Measurements from ENCODE around the gene SLC13A3. TPM values are rescaled to one million over a fixed set of nuclear protein-coding genes. Genes with fewer than 3 reads are reported as not detected.
"Not testable (repeated sequence)": the region's sequence is repeated elsewhere in the genome, so short reads cannot be mapped to it uniquely, and the experiment has no call there.

SLC13A3 gene
- polyA plus RNA-seq, 2 donors, result 0.22 to 0.45 TPM

GRCh38 chr20:46681032-46681854 lies 30.0 kb upstream of the SLC13A3 start:
- H3K4me1 ChIP-seq (ENCODE audit: control insufficient read depth in 2 of 2, insufficient read depth in 2 of 2, low read length in 1 of 2), result no peaks in the 10 kb centered on the region
- H3K27ac ChIP-seq (ENCODE audit: low read depth in 2 of 2, low read length in 1 of 2), result no peak overlapping the region
- H3K4me3 ChIP-seq (ENCODE audit: low read depth in 1 of 2, low read length in 2 of 2), result no peak overlapping the region
- no peaks in the 10 kb centered on the region for H3K27me3 ChIP-seq (ENCODE audit: control insufficient read depth in 1 of 2, insufficient read depth in 2 of 2, low read length in 2 of 2)
- 52% methylated on average over 14 of the region's 14 CpGs for WGBS, 2 donors
- H3K9me3 ChIP-seq (ENCODE audit: control insufficient read depth in 2 of 2, insufficient read depth in 1 of 2, low read depth in 1 of 2, low read length in 1 of 2), result peaks cover 0 to 3% of the 10 kb centered on the region in 2 donors
- peaks cover 0 to 3% of the 10 kb centered on the region in 2 donors for H3K36me3 ChIP-seq (ENCODE audit: control insufficient read depth in 2 of 2, insufficient read depth in 2 of 2, low read length in 1 of 2)

GRCh38 chr20:46680684-46681031 lies 29.4 kb upstream of the SLC13A3 start:
- no peak overlapping the region for H3K27ac ChIP-seq (ENCODE audit: low read depth in 2 of 2, low read length in 1 of 2)
- no peaks in the 10 kb centered on the region for H3K4me1 ChIP-seq (ENCODE audit: control insufficient read depth in 2 of 2, insufficient read depth in 2 of 2, low read length in 1 of 2)
- 91 to 98% methylated on average over 2 of the region's 2 CpGs for WGBS, 2 donors

GRCh38 chr20:46678516-46678915 lies 27.3 kb upstream of the SLC13A3 start:
- Histone ChIP-seq H3K27ac (ENCODE audit: low read depth in 2 of 2, low read length in 1 of 2) (no peak overlapping the region), H3K36me3 (ENCODE audit: control insufficient read depth in 2 of 2, insufficient read depth in 2 of 2, low read length in 1 of 2) (peaks cover 0 to 3% of the 10 kb centered on the region in 2 donors), H3K27me3 (ENCODE audit: control insufficient read depth in 1 of 2, insufficient read depth in 2 of 2, low read length in 2 of 2) (no peaks in the 10 kb centered on the region), H3K9me3 (ENCODE audit: control insufficient read depth in 2 of 2, insufficient read depth in 1 of 2, low read depth in 1 of 2, low read length in 1 of 2) (peaks cover 0 to under 1% of the 10 kb centered on the region in 2 donors), H3K4me3 (ENCODE audit: low read depth in 1 of 2, low read length in 2 of 2) (no peak overlapping the region), H3K4me1 (ENCODE audit: control insufficient read depth in 2 of 2, insufficient read depth in 2 of 2, low read length in 1 of 2) (no peaks in the 10 kb centered on the region)
- WGBS, 2 donors, result 82 to 86% methylated on average over 4 of the region's 4 CpGs

More at GRCh38 chr20:46680684-46681031, 29.4 kb upstream of the SLC13A3 start:
- peaks cover 0 to 3% of the 10 kb centered on the region in 2 donors for H3K36me3 ChIP-seq (ENCODE audit: control insufficient read depth in 2 of 2, insufficient read depth in 2 of 2, low read length in 1 of 2)
- no peaks in the 10 kb centered on the region for H3K27me3 ChIP-seq (ENCODE audit: control insufficient read depth in 1 of 2, insufficient read depth in 2 of 2, low read length in 2 of 2)
- H3K9me3 ChIP-seq (ENCODE audit: control insufficient read depth in 2 of 2, insufficient read depth in 1 of 2, low read depth in 1 of 2, low read length in 1 of 2), result peaks cover 0 to 3% of the 10 kb centered on the region in 2 donors
- no peak overlapping the region for H3K4me3 ChIP-seq (ENCODE audit: low read depth in 1 of 2, low read length in 2 of 2)

- no peaks in the 10 kb centered on the region for H3K4me1 ChIP-seq (ENCODE audit: control insufficient read depth in 2 of 2, insufficient read depth in 2 of 2, low read length in 1 of 2)
- 77 to 86% methylated on average over 5 of the region's 5 CpGs for WGBS, 2 donors
- H3K9me3 ChIP-seq (ENCODE audit: control insufficient read depth in 2 of 2, insufficient read depth in 1 of 2, low read depth in 1 of 2, low read length in 1 of 2), result peaks cover 0 to under 1% of the 10 kb centered on the region in 2 donors
- peaks cover 0 to 3% of the 10 kb centered on the region in 2 donors for H3K36me3 ChIP-seq (ENCODE audit: control insufficient read depth in 2 of 2, insufficient read depth in 2 of 2, low read length in 1 of 2)
- H3K27me3 ChIP-seq (ENCODE audit: control insufficient read depth in 1 of 2, insufficient read depth in 2 of 2, low read length in 2 of 2), result no peaks in the 10 kb centered on the region
- no peak overlapping the region for H3K27ac ChIP-seq (ENCODE audit: low read depth in 2 of 2, low read length in 1 of 2)
- H3K4me3 ChIP-seq (ENCODE audit: low read depth in 1 of 2, low read length in 2 of 2), result no peak overlapping the region
These were observed 26.3 kb upstream of the SLC13A3 start for GRCh38 chr20:46677608-46678007.

- H3K27ac ChIP-seq (ENCODE audit: low read depth in 2 of 2, low read length in 1 of 2); H3K4me3 ChIP-seq (ENCODE audit: low read depth in 1 of 2, low read length in 2 of 2); H3K9me3 ChIP-seq (ENCODE audit: control insufficient read depth in 2 of 2, insufficient read depth in 1 of 2, low read depth in 1 of 2, low read length in 1 of 2); H3K27me3 ChIP-seq (ENCODE audit: control insufficient read depth in 1 of 2, insufficient read depth in 2 of 2, low read length in 2 of 2); H3K36me3 ChIP-seq (ENCODE audit: control insufficient read depth in 2 of 2, insufficient read depth in 2 of 2, low read length in 1 of 2); H3K4me1 ChIP-seq (ENCODE audit: control insufficient read depth in 2 of 2, insufficient read depth in 2 of 2, low read length in 1 of 2): not testable (repeated sequence)
- 88% methylated on average over 13 of the region's 14 CpGs for WGBS, 2 donors
These were observed 25.5 kb upstream of the SLC13A3 start for GRCh38 chr20:46676649-46677316.

- Histone ChIP-seq H3K9me3 (ENCODE audit: control insufficient read depth in 2 of 2, insufficient read depth in 1 of 2, low read depth in 1 of 2, low read length in 1 of 2) (peaks cover 2 to 6% of the 10 kb centered on the region in 2 donors), H3K27me3 (ENCODE audit: control insufficient read depth in 1 of 2, insufficient read depth in 2 of 2, low read length in 2 of 2) (no peaks in the 10 kb centered on the region), H3K4me3 (ENCODE audit: low read depth in 1 of 2, low read length in 2 of 2) (no peak overlapping the region), H3K27ac (ENCODE audit: low read depth in 2 of 2, low read length in 1 of 2) (no peak overlapping the region), H3K4me1 (ENCODE audit: control insufficient read depth in 2 of 2, insufficient read depth in 2 of 2, low read length in 1 of 2) (no peaks in the 10 kb centered on the region), H3K36me3 (ENCODE audit: control insufficient read depth in 2 of 2, insufficient read depth in 2 of 2, low read length in 1 of 2) (no peaks in the 10 kb centered on the region)
- 69 to 82% methylated on average over 14 of the region's 14 CpGs for WGBS, 2 donors
These were observed 23.2 kb upstream of the SLC13A3 start for GRCh38 chr20:46674253-46675083.

GRCh38 chr20:46673394-46674252 lies 22.4 kb upstream of the SLC13A3 start:
- Histone ChIP-seq H3K4me1 (ENCODE audit: control insufficient read depth in 2 of 2, insufficient read depth in 2 of 2, low read length in 1 of 2) (no peaks in the 10 kb centered on the region), H3K27ac (ENCODE audit: low read depth in 2 of 2, low read length in 1 of 2) (no peak overlapping the region), H3K9me3 (ENCODE audit: control insufficient read depth in 2 of 2, insufficient read depth in 1 of 2, low read depth in 1 of 2, low read length in 1 of 2) (peaks cover 2 to 6% of the 10 kb centered on the region in 2 donors), H3K27me3 (ENCODE audit: control insufficient read depth in 1 of 2, insufficient read depth in 2 of 2, low read length in 2 of 2) (no peaks in the 10 kb centered on the region), H3K4me3 (ENCODE audit: low read depth in 1 of 2, low read length in 2 of 2) (no peak overlapping the region), H3K36me3 (ENCODE audit: control insufficient read depth in 2 of 2, insufficient read depth in 2 of 2, low read length in 1 of 2) (no peaks in the 10 kb centered on the region)
- 82 to 86% methylated on average over 11 of the region's 11 CpGs for WGBS, 2 donors

- H3K4me3 ChIP-seq (ENCODE audit: low read depth in 1 of 2, low read length in 2 of 2), result no peak overlapping the region
- H3K27me3 ChIP-seq (ENCODE audit: control insufficient read depth in 1 of 2, insufficient read depth in 2 of 2, low read length in 2 of 2), result no peaks in the 10 kb centered on the region
- no peaks in the 10 kb centered on the region for H3K4me1 ChIP-seq (ENCODE audit: control insufficient read depth in 2 of 2, insufficient read depth in 2 of 2, low read length in 1 of 2)
- H3K9me3 ChIP-seq (ENCODE audit: control insufficient read depth in 2 of 2, insufficient read depth in 1 of 2, low read depth in 1 of 2, low read length in 1 of 2), result peaks cover 2 to 6% of the 10 kb centered on the region in 2 donors
- WGBS, 2 donors, result 91 to 95% methylated on average over 5 of the region's 5 CpGs
- no peaks in the 10 kb centered on the region for H3K36me3 ChIP-seq (ENCODE audit: control insufficient read depth in 2 of 2, insufficient read depth in 2 of 2, low read length in 1 of 2)
- H3K27ac ChIP-seq (ENCODE audit: low read depth in 2 of 2, low read length in 1 of 2), result no peak overlapping the region
These were observed 21.4 kb upstream of the SLC13A3 start for GRCh38 chr20:46672543-46673148.
